ENCODE results near the gene IMMP2L.

- no peak for TF ChIP-seq CTCF (IDR thresholded peaks at IDR 0.05)
- no peak for TF ChIP-seq POLR2AphosphoS5 (IDR thresholded peaks at IDR 0.05)
- no peak for TF ChIP-seq POLR2A (IDR thresholded peaks at IDR 0.05)
- no peak for TF ChIP-seq EP300 (IDR thresholded peaks at IDR 0.05)
These were observed 360.0 kb downstream of the IMMP2L start for GRCh38 chr7:111202321-111202720.
